ENCODE data around the gene RAF1.

Gene RAF1

DNA sequence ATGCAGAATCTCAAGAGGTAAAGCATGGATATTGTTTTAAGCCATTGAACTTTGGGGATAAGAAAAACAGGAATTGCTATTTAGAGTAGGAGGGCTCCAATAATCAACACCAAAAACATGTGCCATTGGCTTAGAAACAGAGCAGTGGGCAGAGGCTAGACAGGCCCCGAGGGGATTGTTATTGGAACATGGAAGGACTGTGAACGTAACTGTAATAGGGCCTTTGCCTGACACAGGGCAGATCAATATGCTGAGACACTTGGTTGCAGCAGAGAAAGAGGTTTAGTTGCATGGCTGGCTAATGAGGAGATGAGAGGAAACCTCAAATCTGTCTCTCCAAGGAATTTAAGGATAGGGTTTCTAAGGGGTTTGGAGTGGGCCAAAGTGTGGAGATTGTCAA, 36.9 kb upstream of the RAF1 start:
- H3K9me3 ChIP-seq (ENCODE audit: control insufficient read depth, low read length), result no peaks in the 10 kb centered on the region
- H3K36me3 ChIP-seq (ENCODE audit: control insufficient read depth, insufficient read depth, low read length), result no peaks in the 10 kb centered on the region
- H3K4me3 ChIP-seq (ENCODE audit: extremely low read depth, insufficient read depth, low read length, poor library complexity, severe bottlenecking), result no peak overlapping the region
- no peak overlapping the region for H3K27ac ChIP-seq (ENCODE audit: low read depth, low read length, severe bottlenecking)
- H3K4me1 ChIP-seq (ENCODE audit: control insufficient read depth, insufficient read depth, low read length, poor library complexity, severe bottlenecking), result no peaks in the 10 kb centered on the region
- 85 to 93% methylated on average over 2 of the region's 2 CpGs for WGBS, 2 experiments (ENCODE audit: insufficient coverage in 2 of 2)

DNA sequence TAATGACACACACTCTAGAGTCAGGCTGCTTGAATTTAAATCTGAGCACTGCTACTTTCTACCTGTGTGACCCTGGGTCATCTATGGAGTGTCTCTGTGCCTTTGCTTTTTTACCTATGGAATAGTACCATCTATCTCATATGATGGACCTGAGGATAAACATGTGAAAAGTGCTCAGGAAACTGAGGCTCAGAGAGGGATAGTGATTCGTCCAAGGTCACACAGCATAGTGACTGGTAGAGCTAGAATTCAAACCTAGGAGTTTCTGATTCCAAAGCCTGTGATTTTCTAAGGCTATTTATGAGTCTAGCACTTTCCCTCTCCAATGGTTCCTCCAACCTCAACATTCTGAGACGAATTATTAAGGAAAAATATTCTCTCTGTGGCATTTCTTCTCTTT, 32.0 kb upstream of the RAF1 start:
- Histone ChIP-seq H3K27ac (ENCODE audit: low read depth, low read length, severe bottlenecking) (no peak overlapping the region), H3K4me3 (ENCODE audit: extremely low read depth, insufficient read depth, low read length, poor library complexity, severe bottlenecking) (no peak overlapping the region), H3K36me3 (ENCODE audit: control insufficient read depth, insufficient read depth, low read length) (no peaks in the 10 kb centered on the region), H3K4me1 (ENCODE audit: control insufficient read depth, insufficient read depth, low read length, poor library complexity, severe bottlenecking) (peaks cover 4% of the 10 kb centered on the region), H3K9me3 (ENCODE audit: control insufficient read depth, low read length) (no peaks in the 10 kb centered on the region)
- 73 to 84% methylated on average over 1 to 2 of the region's 2 CpGs for WGBS, 2 experiments (ENCODE audit: insufficient coverage in 2 of 2)

DNA sequence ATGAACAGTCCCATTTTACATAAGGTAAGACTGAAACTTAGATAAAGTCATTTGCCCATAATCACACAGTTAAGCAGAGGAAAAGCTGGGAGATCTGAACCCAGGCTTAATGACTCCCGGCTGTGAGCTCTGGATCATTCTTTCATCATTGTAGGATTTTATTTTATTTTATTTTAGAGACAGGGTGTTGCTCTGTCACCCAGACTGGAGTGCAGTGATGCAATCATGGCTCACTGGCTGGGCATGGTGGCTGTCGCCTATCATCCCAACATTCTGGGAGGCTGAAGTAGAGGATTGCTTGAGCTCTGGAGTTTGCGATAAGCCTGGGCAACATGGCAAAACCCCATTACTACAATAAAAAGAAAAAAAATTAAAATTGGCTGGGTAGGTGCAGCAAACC, 31.2 kb upstream of the RAF1 start:
- Histone ChIP-seq H3K27ac (ENCODE audit: low read depth, low read length, severe bottlenecking) (no peak overlapping the region), H3K4me1 (ENCODE audit: control insufficient read depth, insufficient read depth, low read length, poor library complexity, severe bottlenecking) (peaks cover 4% of the 10 kb centered on the region), H3K36me3 (ENCODE audit: control insufficient read depth, insufficient read depth, low read length) (no peaks in the 10 kb centered on the region), H3K4me3 (ENCODE audit: extremely low read depth, insufficient read depth, low read length, poor library complexity, severe bottlenecking) (no peak overlapping the region), H3K9me3 (ENCODE audit: control insufficient read depth, low read length) (no peaks in the 10 kb centered on the region)
- WGBS, 2 experiments (ENCODE audit: insufficient coverage in 2 of 2), result 100% methylated on average over 1 of the region's 3 CpGs; no CpG with 5 or more reads in 1 of the 2 experiments

DNA sequence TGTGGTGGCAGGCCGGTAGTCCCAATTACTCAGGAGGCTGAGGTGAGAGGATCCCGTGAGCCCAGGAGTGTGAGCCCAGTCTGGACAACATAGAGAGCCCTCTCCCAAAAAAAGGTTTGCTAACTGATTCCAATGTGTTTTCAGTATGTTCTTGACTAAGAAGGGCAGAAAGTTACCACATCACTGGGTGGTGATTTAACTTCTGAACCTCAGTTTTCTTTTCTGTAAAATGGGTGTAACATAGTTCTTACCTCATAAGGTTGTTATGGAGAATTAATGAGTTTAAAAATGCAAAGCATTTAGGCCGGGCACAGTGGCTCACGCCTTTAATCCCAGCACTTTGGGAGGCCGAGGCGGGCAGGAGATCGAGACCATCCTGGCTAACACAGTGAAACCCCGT, 28.5 kb upstream of the RAF1 start:
- H3K4me1 ChIP-seq (ENCODE audit: control insufficient read depth, insufficient read depth, low read length, poor library complexity, severe bottlenecking), result peaks cover 4% of the 10 kb centered on the region
- H3K36me3 ChIP-seq (ENCODE audit: control insufficient read depth, insufficient read depth, low read length), result no peaks in the 10 kb centered on the region
- H3K4me3 ChIP-seq (ENCODE audit: extremely low read depth, insufficient read depth, low read length, poor library complexity, severe bottlenecking), result no peak overlapping the region
- no peak overlapping the region for H3K27ac ChIP-seq (ENCODE audit: low read depth, low read length, severe bottlenecking)
- WGBS, 2 experiments (ENCODE audit: insufficient coverage in 2 of 2), result 83 to 88% methylated on average over 4 to 5 of the region's 8 CpGs
- no peaks in the 10 kb centered on the region for H3K9me3 ChIP-seq (ENCODE audit: control insufficient read depth, low read length)

DNA sequence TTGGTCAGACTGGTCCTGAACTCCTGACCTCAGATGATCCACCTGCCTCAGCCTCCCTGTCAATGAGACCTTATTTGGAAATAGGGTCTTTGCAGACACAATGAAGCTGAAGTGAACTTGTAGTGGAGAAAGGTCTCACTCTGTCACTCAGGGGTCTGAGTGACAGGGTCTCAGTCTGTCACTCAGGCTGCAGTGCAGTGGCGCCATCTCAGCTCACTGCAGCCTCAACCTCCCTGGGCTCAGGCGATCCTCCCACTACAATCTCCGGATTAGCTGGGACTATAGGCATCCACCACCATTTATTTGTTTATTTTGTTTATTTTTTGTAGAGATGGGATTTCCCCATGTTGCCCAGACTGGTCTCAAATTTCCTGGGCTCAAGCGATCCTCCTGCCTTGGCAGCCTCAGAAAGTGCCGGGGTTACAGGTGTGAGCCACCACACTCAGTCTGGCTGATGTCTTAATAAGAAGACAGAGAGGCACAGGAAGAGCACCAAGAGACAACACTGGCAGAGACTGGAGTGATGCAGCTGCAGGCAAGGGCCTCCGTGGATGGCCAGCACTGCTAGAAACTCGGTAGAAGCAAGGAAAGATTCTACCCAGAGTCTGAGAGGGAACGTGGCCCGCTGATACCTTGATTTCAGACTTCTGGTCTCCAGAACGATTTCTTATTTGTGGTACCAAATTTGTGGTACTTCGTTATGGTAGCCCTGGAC, 26.2 kb upstream of the RAF1 start:
- WGBS, 2 experiments (ENCODE audit: insufficient coverage in 2 of 2), result 77 to 78% methylated on average over 8 of the region's 11 CpGs
- no peaks in the 10 kb centered on the region for H3K9me3 ChIP-seq (ENCODE audit: control insufficient read depth, low read length)
- no peak overlapping the region for H3K27ac ChIP-seq (ENCODE audit: low read depth, low read length, severe bottlenecking)
- H3K36me3 ChIP-seq (ENCODE audit: control insufficient read depth, insufficient read depth, low read length), result no peaks in the 10 kb centered on the region
- peaks cover 4% of the 10 kb centered on the region for H3K4me1 ChIP-seq (ENCODE audit: control insufficient read depth, insufficient read depth, low read length, poor library complexity, severe bottlenecking)
- no peak overlapping the region for H3K4me3 ChIP-seq (ENCODE audit: extremely low read depth, insufficient read depth, low read length, poor library complexity, severe bottlenecking)

DNA sequence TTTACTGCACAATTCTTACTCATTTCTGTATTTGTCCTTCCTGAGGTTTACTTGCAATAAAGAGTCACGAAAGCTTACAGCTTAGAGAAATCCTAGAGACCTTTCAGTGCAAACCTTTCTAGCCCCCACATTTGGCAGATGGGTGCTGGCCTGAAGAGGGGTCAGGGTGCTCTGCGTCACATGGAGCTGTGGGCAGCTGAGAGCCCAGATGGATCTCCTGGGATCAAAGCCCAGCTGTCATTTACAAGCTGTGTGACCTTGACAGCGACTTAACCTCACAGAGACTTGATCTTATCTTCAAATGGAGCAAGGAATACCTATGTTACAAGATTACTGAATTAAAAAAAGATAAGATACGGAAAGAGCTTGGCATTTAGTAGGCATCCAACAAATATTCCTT, 24.0 kb upstream of the RAF1 start:
- no peaks in the 10 kb centered on the region for H3K4me1 ChIP-seq (ENCODE audit: control insufficient read depth, insufficient read depth, low read length, poor library complexity, severe bottlenecking)
- 88 to 100% methylated on average over 2 to 3 of the region's 4 CpGs for WGBS, 2 experiments (ENCODE audit: insufficient coverage in 2 of 2)
- H3K9me3 ChIP-seq (ENCODE audit: control insufficient read depth, low read length), result no peaks in the 10 kb centered on the region
- H3K36me3 ChIP-seq (ENCODE audit: control insufficient read depth, insufficient read depth, low read length), result no peaks in the 10 kb centered on the region
- no peak overlapping the region for H3K27ac ChIP-seq (ENCODE audit: low read depth, low read length, severe bottlenecking)
- H3K4me3 ChIP-seq (ENCODE audit: extremely low read depth, insufficient read depth, low read length, poor library complexity, severe bottlenecking), result no peak overlapping the region

DNA sequence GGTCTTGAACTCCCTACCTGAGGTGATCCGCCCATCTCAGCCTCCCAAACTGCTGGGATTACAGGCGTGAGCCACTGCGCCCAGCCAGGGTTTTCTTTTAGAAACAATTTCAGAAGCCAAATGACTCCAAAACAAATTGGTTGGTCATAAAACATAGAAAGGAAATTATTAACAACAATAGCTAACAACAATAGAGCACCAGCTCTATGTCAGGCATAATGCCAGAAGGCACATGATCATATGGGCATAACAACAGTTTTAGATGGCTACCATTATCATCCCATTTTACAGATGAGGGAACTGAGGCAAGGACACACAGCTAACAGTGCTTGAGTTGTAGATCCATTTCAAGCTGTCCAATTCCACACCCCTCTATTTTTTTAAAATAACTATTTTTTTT, 22.2 kb upstream of the RAF1 start:
- 80 to 100% methylated on average over 1 of the region's 3 CpGs for WGBS, 2 experiments (ENCODE audit: insufficient coverage in 2 of 2)

DNA sequence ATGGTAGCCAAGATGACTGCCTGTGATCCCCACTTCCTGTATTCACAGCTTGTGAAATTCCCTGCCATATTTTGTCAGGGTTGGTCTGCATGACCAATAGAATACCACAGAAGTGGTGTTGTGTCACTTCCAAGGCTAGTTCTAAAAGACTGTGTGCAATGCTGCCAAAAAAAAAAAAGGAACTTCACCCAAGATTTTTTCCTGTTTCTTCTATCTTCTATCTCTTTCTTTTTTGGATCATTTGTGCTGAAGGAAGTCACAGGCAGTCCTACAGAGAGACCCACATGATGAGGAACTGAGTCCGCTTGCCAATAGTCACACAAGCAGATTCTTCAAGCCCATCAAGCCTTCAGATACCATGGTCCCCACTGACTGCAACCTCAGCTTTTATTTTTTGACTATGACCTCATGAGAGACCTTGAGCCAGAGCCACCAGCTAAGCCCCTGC, 18.1 kb upstream of the RAF1 start:
- no peak overlapping the region for H3K27ac ChIP-seq (ENCODE audit: low read depth, low read length, severe bottlenecking)
- no peaks in the 10 kb centered on the region for H3K9me3 ChIP-seq (ENCODE audit: control insufficient read depth, low read length)
- H3K4me3 ChIP-seq (ENCODE audit: extremely low read depth, insufficient read depth, low read length, poor library complexity, severe bottlenecking), result no peak overlapping the region
- H3K36me3 ChIP-seq (ENCODE audit: control insufficient read depth, insufficient read depth, low read length), result no peaks in the 10 kb centered on the region
- 100% methylated on average over 1 of the region's 1 CpG; no CpG with 5 or more reads in 1 of the 2 experiments for WGBS, 2 experiments (ENCODE audit: insufficient coverage in 2 of 2)
- no peaks in the 10 kb centered on the region for H3K4me1 ChIP-seq (ENCODE audit: control insufficient read depth, insufficient read depth, low read length, poor library complexity, severe bottlenecking)

More for the DNA sequence above, 22.2 kb upstream of the RAF1 start:
- Histone ChIP-seq H3K4me1 (ENCODE audit: control insufficient read depth, insufficient read depth, low read length, poor library complexity, severe bottlenecking) (no peaks in the 10 kb centered on the region), H3K27ac (ENCODE audit: low read depth, low read length, severe bottlenecking) (no peak overlapping the region), H3K4me3 (ENCODE audit: extremely low read depth, insufficient read depth, low read length, poor library complexity, severe bottlenecking) (no peak overlapping the region), H3K9me3 (ENCODE audit: control insufficient read depth, low read length) (no peaks in the 10 kb centered on the region), H3K36me3 (ENCODE audit: control insufficient read depth, insufficient read depth, low read length) (no peaks in the 10 kb centered on the region)

DNA sequence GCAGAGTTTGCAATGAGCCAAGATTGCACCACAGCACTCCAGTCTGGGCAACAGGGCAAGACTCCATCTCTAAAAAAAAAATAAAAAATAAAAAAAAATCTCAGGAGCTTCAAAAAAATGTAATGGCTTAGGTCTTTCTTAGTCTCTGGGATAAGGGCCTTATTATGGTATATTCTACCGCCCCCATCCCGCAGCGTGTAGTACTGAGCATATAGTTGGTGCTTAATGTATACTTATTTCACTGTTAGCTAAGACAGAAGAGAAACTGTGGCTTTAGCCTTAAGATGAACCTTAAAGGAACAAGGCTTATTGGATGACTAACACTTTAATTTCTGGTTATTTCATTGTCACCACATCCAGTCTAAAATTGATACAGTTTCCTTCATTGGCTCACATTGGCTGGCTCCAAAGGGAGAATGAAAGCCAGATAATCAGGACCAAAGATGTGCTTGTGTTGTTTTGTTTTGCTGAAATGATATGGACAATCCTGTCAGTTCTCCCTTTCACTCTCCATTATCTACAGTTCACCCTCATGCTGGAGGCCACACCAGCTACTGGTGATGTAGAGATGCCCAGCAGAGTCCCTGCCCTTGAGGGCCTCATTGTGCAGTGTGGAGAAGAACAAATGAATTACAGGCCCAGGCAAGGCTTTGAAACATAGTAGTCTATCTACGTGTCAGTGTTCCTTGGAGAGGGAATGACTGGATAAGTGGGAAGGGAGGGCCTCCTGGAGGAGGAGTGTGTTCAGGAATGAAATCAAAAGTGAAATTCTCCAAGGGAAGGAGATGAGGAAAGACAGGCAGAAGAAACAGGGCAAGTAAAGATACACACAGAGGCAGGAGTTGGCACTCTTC, 17.4 kb upstream of the RAF1 start:
- WGBS, 2 experiments (ENCODE audit: insufficient coverage in 2 of 2), result 71 to 94% methylated on average over 1 to 4 of the region's 4 CpGs
- Histone ChIP-seq H3K4me1 (ENCODE audit: control insufficient read depth, insufficient read depth, low read length, poor library complexity, severe bottlenecking) (no peaks in the 10 kb centered on the region), H3K4me3 (ENCODE audit: extremely low read depth, insufficient read depth, low read length, poor library complexity, severe bottlenecking) (no peak overlapping the region), H3K9me3 (ENCODE audit: control insufficient read depth, low read length) (no peaks in the 10 kb centered on the region), H3K36me3 (ENCODE audit: control insufficient read depth, insufficient read depth, low read length) (no peaks in the 10 kb centered on the region), H3K27ac (ENCODE audit: low read depth, low read length, severe bottlenecking) (no peak overlapping the region)

DNA sequence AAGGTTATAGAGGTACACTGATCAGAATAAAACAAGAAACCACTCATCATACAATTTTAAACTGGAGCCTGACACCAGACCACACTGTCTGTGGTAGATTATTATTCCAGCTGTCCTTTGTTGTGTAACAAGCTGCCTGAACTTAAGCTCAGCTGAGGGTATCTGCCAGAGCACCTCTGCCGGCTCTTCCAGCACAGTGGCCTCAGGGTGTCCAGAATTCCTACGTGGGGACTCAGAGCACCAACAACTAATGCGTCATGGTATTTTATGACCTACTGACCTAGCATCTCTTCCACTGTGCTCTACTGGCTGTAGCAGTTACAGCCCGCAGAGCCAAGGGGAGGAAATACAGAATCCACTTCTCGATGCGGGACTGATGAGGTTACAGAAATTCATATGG, 15.6 kb upstream of the RAF1 start:
- Histone ChIP-seq H3K36me3 (ENCODE audit: control insufficient read depth, insufficient read depth, low read length) (no peaks in the 10 kb centered on the region), H3K9me3 (ENCODE audit: control insufficient read depth, low read length) (no peaks in the 10 kb centered on the region), H3K27ac (ENCODE audit: low read depth, low read length, severe bottlenecking) (no peak overlapping the region), H3K4me1 (ENCODE audit: control insufficient read depth, insufficient read depth, low read length, poor library complexity, severe bottlenecking) (peaks cover 1% of the 10 kb centered on the region), H3K4me3 (ENCODE audit: extremely low read depth, insufficient read depth, low read length, poor library complexity, severe bottlenecking) (no peak overlapping the region)
- 85 to 92% methylated on average over 3 to 4 of the region's 6 CpGs for WGBS, 2 experiments (ENCODE audit: insufficient coverage in 2 of 2)

DNA sequence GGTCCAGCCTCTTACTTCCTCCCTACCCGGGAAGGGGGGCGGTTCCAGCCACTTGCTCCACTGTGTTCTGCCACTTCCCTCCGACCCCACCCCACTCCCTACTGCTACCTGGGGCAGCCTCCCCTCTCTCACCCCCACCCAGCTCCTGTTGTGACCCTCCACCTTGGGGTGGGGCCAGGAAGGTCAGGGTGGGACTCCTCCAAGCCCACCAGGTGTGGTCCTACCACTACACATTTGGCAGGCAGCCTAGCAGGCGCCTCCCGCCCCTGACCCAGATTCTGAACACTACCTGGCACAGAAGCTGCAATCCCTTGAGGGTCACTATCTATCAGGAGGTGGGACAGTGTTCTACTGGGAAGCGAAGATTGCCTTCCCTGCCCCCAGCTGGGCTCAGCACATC, 13.7 kb upstream of the RAF1 start:
- H3K36me3 ChIP-seq (ENCODE audit: control insufficient read depth, insufficient read depth, low read length), result no peaks in the 10 kb centered on the region
- no peaks in the 10 kb centered on the region for H3K9me3 ChIP-seq (ENCODE audit: control insufficient read depth, low read length)
- no peak overlapping the region for H3K27ac ChIP-seq (ENCODE audit: low read depth, low read length, severe bottlenecking)
- H3K4me1 ChIP-seq (ENCODE audit: control insufficient read depth, insufficient read depth, low read length, poor library complexity, severe bottlenecking), result peaks cover 4% of the 10 kb centered on the region
- WGBS, 2 experiments (ENCODE audit: insufficient coverage in 2 of 2), result 81 to 100% methylated on average over 3 of the region's 6 CpGs
- no peak overlapping the region for H3K4me3 ChIP-seq (ENCODE audit: extremely low read depth, insufficient read depth, low read length, poor library complexity, severe bottlenecking)

All from mesodermal cell (in vitro differentiated cells).